NK-92 (cell line): Measurements from ENCODE around the gene BRD3OS.
A peak's percentile ranks its signal among the peaks of the same experiment; 100 is the strongest.

Experiments used
- DNase-seq: peaks from one replicate; lab custom pipeline; 2025; ENCODE audit not compliant: unreplicated experiment; lab: John Stamatoyannopoulos, UW

The BRD3OS gene

DNA sequence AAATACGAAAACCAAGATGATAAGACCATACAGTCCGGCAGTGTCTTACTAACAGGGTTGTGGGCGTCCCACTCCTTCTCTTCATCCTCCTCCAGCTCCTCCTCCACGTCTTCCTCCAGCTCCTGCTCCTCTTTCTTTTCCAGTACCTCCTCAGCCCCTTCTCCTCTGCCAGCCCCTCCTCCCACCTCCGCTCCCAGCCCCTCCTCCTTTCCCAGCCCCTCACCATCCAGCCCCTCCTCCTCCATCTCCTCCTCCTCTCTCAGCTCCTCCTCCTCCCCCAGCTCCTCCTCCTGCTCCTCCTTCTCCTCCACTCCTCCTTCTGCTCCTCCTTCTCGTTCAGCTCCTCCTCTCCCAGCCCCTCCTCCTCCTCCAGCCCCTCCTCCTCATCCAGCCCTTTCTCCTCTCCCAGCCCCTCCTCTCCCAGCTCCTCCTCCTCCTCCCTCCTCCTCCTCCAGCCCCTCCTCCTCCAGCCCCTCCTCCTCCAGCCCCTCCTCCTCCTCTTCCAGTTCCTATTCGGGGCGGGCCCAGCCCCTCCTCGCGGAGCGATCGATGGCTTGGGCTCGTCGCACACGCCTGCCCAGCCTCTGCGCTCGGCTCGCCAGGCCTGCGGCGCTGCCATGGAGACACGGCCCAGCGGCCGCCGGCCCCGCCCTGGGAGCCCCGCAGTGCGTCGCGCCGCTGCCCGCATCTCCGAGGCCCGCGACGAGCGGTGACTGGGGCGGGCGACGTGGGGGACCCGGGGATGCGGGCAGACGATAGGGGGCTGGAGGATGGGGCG lies at the start of gene BRD3OS:
BRD3OS (plus strand) TSS at position 654 of the 778 bp plus-strand sequence. CDS start 1,267 bp downstream, outside the sequence.
- peak; percentile 55 for DNase-seq

GRCh38 chr9:133975511-133975910 lies 49.8 kb upstream of the BRD3OS start:
- no peak for DNase-seq

DNA sequence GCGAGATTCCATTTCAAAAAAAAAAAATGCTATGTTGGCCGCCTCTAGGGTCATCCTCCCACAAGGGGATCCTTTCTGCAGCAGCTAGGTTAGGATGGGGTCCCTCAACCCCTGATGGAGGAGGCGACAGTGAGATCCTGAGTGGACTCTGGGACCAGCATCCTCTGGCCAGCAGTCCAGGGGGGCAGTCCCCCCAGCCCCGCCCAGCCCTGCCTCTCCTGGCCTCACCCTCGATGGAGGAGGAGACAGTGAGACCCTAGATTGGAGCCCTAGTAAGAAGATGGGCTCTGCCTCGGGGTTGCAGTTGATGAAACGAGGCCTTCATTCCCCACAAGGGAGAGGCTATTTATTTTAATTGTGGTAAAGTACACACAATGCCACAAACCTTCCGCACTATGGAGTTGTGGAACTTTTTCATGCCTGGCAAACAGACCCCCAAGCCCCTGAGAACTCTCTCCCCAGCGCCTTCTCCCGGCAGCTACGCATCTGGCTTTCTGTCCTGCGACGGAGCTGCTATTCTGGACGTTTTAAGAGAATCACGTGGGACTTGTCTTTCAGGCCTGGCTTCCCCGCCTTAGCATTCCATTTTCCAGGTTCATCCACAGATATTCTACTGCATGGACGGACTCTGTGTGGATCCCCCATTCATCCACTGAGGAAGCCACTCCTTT lies 49.0 kb upstream of the BRD3OS start:
- no peak for DNase-seq

DNA sequence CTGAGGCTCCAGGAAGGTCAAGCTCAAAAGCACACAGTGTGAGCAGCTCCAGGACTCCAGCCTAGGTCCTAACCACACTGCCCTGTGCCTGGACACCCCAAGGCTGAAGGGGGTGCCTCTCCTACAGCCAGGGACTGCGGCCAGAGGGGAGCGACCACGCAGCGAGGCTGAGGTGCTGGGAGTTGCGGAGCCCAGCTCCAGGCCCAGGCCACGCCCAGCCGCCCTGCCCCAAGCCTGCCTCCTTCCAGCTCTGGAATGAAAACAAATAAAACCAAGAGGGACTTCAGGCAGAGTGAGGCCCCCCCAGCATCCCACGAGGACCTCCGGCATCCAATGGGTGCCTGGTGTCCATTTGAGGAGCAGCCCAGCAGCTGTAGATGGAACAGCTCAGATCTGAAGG lies 48.4 kb upstream of the BRD3OS start:
- DNase-seq, result no peak

DNA sequence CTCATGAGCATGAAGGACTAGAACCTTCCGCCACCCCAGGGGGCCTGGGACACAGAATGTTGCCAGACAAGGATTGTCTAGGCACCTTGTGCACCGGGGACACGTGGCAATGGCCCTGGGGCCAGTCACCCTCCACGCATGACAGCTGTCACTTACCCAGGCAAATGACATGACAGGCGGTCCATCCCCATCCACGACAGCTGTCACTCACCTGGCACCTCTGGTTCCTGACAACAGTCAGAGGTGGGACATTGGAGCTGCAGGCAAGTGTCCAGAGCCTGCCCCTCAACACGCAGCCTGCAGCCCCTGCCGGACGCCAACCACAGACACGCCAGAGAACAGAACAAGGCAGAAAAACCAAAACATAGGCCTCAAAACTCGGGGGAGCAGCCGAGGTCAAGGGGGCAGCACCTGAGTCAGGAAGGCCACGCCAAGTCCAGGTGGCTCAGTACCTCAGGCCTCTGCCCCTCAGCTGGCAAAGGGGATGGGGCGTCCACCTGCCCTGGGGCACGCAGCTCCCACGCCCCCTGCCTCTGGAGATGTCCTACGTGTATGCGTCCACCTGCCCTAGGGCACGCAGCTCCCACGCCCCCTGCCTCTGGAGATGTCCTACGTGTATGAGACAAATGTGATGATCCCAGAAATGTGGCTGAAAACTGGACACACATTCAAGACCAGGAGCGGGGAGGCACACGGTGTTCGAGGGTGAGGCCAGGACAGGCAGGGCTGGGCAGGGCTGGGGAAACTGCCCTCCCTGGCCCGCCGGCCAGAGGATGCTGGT lies 47.7 kb upstream of the BRD3OS start:
- no peak for DNase-seq

GRCh38 chr9:133978226-133978898 lies 46.9 kb upstream of the BRD3OS start:
- no peak for DNase-seq

GRCh38 chr9:133978899-133979272 lies 46.4 kb upstream of the BRD3OS start:
- no peak for DNase-seq

GRCh38 chr9:133979273-133979920 lies 45.9 kb upstream of the BRD3OS start:
- DNase-seq, result no peak

DNA sequence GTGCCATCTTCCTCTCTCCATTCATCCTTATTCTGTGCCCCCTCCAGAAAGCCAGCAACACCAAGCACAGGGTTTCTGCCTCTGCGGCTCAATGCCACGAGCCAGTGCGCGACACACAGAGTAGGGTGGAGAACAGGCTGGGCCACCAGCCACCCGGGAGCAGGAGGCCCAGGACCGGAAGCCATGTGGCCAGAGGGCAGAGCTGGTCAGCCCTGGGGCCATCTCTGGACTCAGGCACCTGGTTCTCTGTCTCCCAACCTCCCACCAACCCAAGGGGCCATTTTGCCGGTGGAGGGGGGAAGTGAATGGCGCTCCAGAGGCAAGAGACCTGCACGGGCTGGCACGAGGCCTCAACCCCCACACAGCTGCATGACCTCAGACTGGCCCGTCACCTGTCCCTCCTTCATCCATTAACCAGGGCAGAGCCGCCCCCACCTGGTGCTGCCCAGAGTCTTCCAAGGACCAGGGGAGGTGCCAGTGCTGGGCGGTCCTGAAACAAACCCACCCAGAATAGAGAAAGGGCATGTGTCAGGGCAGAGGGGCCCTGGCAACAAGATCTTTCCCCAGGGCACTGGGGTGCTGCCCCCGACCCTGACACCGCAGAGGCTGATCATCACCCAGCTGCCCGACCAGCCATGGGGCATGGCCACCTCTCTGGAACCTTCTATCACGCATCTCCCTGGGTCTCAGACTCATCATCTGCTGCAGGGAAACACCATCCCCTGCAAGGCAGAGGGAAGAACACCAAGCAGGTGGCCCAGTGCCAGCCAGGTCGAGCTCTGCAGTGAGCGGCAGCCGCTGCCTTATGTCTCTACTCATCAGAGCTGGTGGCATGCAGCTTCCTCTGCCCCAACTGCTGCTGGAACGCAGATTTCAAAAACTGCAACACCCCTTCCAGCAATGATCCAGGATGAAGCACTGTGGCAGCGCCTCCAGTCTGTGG lies 45.1 kb upstream of the BRD3OS start:
- no peak for DNase-seq

GRCh38 chr9:133980864-133981588 lies 44.3 kb upstream of the BRD3OS start:
- DNase-seq, result no peak

DNA sequence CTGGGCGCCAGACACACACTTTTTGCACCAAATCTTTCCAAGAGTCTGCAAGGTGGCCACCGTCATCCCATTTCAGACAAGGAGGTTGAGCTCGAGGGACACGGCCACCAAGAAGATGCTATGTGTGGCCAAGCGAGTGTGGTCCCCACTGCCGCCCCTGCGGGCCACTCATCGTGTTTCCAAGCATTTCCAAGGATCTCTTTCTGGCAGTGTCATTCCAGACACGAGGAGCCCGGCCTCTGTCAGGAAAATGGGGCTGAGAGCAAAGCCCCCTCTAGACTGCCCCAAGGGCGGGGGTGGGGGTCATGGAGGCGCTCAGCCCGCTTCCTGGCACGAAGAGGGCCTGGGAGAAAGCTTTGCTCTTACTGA lies 43.7 kb upstream of the BRD3OS start:
- no peak for DNase-seq

GRCh38 chr9:133981958-133982681 lies 43.2 kb upstream of the BRD3OS start:
- no peak for DNase-seq

DNA sequence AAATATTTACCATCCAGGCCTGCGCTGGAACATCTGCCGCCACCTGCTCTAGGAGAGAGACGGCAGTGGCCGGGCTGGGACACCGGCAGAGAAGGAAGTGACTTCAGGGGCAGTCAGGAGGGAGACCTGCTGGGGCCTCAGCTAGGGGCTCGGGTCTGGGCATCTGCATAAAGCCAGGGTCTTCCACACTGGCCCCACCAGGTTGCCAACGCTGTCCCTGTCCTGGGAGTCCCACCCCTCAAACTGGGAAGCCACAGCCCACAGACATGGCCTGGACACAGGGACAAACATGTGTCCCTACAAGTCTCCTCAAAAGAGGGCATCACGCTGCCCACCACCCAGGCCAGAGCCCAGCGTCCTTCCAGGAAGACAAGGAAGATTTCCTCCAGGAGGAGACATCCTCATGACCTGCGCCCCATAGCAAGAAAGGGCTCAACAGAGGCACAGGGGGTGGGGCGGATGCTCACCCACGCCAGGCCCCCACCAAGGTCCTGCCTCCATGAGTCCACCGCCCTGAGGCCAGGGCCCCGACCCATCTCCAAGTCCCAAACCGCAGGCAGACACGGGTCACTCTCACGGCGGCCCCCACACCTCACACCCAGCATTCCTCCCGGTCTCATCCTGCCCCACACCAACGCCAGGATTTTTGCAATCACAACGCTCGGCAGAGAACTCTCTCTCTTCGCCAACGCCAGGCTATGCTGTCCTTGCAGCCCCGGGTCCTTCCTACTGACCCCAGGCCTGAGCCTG lies 42.1 kb upstream of the BRD3OS start:
- DNase-seq, result no peak

DNA sequence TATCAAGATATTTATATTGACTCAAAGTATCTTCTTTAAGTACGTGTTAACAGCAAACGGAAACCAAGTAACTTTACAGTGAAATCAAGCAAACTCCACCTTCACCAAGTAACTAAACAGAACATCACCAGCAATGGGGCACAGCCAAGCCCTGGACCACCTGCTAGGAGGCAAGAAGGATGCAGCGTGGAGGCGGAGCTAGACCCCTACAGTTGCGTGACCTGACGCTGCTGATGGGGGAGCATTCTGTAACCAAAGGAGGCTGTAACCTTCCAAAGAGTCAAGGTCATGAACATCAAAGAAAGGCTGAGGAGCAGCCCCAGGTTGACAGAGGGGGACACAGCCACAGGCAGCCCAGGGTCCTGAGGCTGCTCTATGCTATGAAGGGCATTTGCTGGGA lies 39.2 kb upstream of the BRD3OS start:
- DNase-seq, result no peak

GRCh38 chr9:133986774-133987445 lies 38.4 kb upstream of the BRD3OS start:
- no peak for DNase-seq

DNA sequence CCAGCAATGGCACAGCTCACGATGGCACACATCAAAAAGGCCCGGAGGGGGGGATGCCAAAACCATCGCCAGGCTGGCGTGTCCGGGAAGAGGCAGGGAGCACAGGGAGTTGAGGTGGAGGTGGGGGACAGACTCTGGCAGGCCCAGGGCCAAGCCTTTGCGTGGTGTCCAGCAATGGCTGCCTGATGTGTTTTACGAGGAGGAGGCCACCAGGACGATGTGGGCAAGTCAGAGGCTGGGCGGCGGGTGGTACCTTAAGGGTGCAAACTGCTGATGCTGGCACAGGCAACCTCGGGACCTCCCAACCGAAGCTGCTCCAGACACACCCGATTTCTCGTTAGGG lies 37.9 kb upstream of the BRD3OS start:
- no peak for DNase-seq

DNA sequence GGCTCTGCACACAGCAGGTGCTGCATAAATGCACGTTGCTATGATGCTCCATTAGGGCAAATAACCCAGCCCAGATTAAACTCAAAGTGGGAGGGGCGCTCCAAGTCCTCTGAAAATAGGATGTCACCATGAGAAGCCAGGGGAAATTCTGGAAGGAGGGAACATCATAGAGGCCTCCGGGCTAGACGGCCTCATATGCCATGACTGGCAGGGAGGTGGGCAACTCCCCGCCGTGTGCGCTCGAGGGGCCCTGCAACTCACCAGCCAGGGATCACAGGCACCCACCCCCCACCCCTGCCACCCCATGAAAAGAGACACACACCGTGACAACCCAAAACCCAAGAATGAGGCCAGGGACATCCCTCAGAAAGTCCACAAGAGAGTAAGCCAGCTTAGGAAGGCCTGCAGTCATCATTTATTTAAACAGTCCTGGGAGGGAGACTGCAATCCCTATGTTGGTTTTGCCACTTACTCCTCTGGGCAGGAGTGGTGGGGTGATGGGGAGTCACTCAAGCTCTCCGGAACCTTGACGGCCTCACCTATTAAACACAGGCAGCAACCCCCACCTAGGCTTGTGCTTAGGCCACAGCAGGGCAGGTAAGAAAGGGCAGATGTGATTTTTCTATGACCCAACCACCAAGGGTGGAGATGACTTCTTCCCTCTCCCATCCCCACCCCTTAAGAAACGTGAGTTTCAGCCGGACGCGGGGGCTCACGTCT lies 37.2 kb upstream of the BRD3OS start:
- no peak for DNase-seq
